Activated CD4-positive, alpha-beta T cell treated with anti-CD3 and anti-CD28 coated beads for 36 hours (primary cell): ENCODE measurements around the gene CHMP1A. TPM values are rescaled to one million over a fixed set of nuclear protein-coding genes. Genes with fewer than 3 reads are reported as not detected.
"Not testable (repeated sequence)": the region's sequence is repeated elsewhere in the genome, so short reads cannot be mapped to it uniquely, and the experiment has no call there.

Experiments used
- ATAC-seq: fragments of 200-7000 bp; cut with Tn5 transposase; one replicate; pipeline ENCODE4 v1.10.0; 2021; ENCODE audit warnings: mild to moderate bottlenecking, moderate library complexity
- CTCF ChIA-PET: fragments of 350-600 bp; sonication (Branson Sonifier 250); formaldehyde crosslinking; loops from one replicate; lab custom pipeline; 2021; ENCODE audit warnings: antibody characterized with exemption; lab: Charles Lee
- POLR2A ChIA-PET: fragments of 350-600 bp; sonication (Branson Sonifier 250); formaldehyde crosslinking; loops from one replicate; lab custom pipeline; 2021; ENCODE audit warnings: antibody characterized with exemption, inconsistent platforms; lab: Charles Lee
- DNase-seq: peaks from one replicate; pipeline ENCODE4 v3.0.0-alpha.2; 2020
- H3K27ac Mint-ChIP-seq: one replicate; pipeline ENCODE4 v1.8.0; 2021; ENCODE audit warnings: mixed read lengths
- H3K27me3 Mint-ChIP-seq: one replicate; pipeline ENCODE4 v1.8.0; 2021; ENCODE audit warnings: mixed read lengths
- H3K36me3 Mint-ChIP-seq: one replicate; pipeline ENCODE4 v1.8.0; 2021; ENCODE audit warnings: low read depth, mixed read lengths
- H3K4me1 Mint-ChIP-seq: one replicate; pipeline ENCODE4 v1.8.0; 2021; ENCODE audit warnings: mixed read lengths
- H3K4me3 Mint-ChIP-seq: one replicate; pipeline ENCODE4 v1.8.0; 2021; ENCODE audit warnings: mild to moderate bottlenecking, moderate library complexity, mixed read lengths
- H3K9me3 Mint-ChIP-seq: one replicate; pipeline ENCODE4 v1.8.0; 2021; ENCODE audit warnings: low read depth, mixed read lengths
- intact Hi-C, 2 experiments: fragments of 100-400 bp; cut with DNase I in 1 of 2; cut with micrococcal nuclease in 1 of 2; formaldehyde crosslinking; loops; one replicate each; pipeline versions ENCODE4 v1.14.2 to v1.15.1; 2022 to 2024; cut with DNase I, micrococcal nuclease
- total RNA-seq, 2 experiments: library from RNA; stranded (reverse); gene quantifications; one replicate each; pipeline ENCODE4 v1.2.3, GENCODE V29; 2021

The CHMP1A gene
- total RNA-seq, 2 experiments from 2014 or later: 37.9 to 67.3 TPM

DNA sequence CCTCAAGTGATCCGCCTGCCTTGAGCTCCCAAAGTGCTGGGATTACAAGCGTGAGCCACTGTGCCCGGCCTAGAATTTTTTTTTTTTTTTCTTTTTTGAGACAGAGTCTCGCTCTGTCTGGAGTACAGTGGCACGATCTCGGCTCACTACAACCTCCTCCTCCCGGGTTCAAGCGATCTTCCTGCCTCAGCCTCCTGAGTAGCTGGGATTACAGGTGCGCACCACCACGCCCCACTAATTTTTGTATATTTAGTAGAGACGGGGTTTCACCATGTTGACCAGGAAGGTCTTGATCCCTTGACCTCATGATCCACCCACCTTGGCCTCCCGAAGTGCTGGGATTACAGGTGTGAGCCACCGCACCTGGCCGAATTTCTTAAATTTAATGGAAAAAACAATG, 41.2 kb upstream of the CHMP1A start:
- intact Hi-C loops, H3K4me3 Mint-ChIP-seq, H3K9me3 Mint-ChIP-seq, DNase-seq, H3K36me3 Mint-ChIP-seq, H3K27ac Mint-ChIP-seq, ATAC-seq, H3K27me3 Mint-ChIP-seq: not testable (repeated sequence)
- peaks cover 13% of the 10 kb centered on the region for H3K4me1 Mint-ChIP-seq
- POLR2A ChIA-PET: interaction anchor here (0.6 kb wide), 3 partner anchors 15 to 48 kb away, joined by 3 read pairs; no protein-coding TSS in a partner anchor
- CTCF ChIA-PET: interaction anchor here (0.6 to 3.5 kb wide), 7 partner anchors 25 to 277 kb away, joined by 3 to 15 read pairs (median 4); partner anchors contain the start of gene MC1R

DNA sequence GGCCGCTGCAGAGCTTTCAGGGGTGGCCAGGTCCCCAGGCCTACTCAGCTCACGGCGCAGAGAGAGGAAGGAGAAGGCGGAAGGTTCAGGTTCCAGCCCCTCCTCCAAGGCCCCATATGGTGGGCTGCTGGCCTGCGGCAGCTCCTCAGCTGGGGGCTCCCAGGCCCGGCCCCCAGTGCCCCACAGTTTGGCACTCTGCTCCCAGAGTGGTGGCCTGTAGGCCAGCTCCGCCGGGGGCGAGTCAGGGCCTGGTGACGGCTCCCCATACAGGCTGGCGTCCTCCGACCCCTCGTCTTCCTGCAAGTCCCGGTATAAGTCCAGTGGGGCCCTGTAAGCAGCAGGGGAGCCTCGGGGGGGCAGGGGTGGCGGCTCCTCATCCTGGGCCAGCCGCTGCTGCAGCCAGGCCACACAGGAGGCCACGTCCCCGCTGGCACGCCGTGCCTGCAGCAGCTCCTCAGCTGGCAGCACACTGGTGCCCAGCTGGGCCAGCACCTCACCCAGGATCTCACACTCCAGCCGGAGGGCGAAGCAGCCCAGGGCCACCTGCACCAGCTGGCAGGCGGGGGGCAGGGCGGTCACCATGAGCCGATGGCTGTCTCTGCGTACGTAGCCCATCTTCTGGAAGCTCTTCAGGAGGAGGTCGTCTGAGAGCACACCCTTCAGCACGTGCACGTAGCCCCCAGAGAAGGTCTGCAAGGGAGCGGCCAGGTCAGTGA, 40.3 kb upstream of the CHMP1A start:
- ChIA-PET CTCF (interaction anchor here (0.6 to 1.3 kb wide), 4 partner anchors 13 to 166 kb away, joined by 3 to 5 read pairs (median 3); no protein-coding TSS in a partner anchor), POLR2A (interaction anchor here (0.6 kb wide), 1 partner anchor 367 kb away, joined by 4 read pairs; no protein-coding TSS in a partner anchor)
- ATAC-seq (no peak), DNase-seq (no peak)
- no peaks in the 10 kb centered on the region for H3K9me3 Mint-ChIP-seq
- H3K27me3 Mint-ChIP-seq: no peaks in the 10 kb centered on the region
- no peak overlapping the region for H3K4me3 Mint-ChIP-seq
- peaks cover 13% of the 10 kb centered on the region for H3K4me1 Mint-ChIP-seq
- intact Hi-C loops: no loop called here
- no peak overlapping the region for H3K27ac Mint-ChIP-seq
- peaks cover 12% of the 10 kb centered on the region for H3K36me3 Mint-ChIP-seq

DNA sequence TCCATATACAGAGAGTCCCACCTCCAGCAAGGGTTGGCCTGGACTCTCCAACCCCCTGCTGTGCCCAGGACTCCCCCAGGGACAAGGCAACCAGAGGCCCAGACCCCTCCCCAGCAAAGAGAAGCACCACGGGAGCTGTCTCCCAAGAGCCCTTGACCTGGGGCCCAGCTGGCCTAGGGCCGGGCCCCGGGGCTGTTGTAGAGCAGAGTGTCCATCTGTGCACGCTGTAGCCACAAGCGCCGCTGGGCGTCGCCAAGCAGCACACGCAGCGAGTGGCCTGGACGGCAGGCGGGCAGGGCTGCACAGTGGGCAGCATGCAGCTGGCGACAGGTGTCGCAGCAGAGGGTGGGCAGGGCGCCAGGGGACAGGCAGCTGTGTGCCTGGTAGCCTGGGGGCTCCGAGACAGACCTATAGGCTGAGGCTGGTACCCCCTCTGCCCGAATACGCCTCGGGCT, 39.7 kb upstream of the CHMP1A start:
- CTCF ChIA-PET: interaction anchor here (0.6 to 1.3 kb wide), 4 partner anchors 12 to 167 kb away, joined by 3 to 5 read pairs (median 3); no protein-coding TSS in a partner anchor
- Mint-ChIP-seq H3K27me3 (no peaks in the 10 kb centered on the region), H3K36me3 (peaks cover 12% of the 10 kb centered on the region), H3K4me3 (no peak overlapping the region), H3K4me1 (peaks cover 8% of the 10 kb centered on the region), H3K27ac (no peak overlapping the region), H3K9me3 (no peaks in the 10 kb centered on the region)
- no peak for ATAC-seq
- intact Hi-C loops: no loop called here
- peak; percentile 5 for DNase-seq
- POLR2A ChIA-PET: no interaction called here

GRCh38 chr16:89696670-89697128, 39.2 kb upstream of the CHMP1A start:
- H3K4me1 Mint-ChIP-seq: peaks cover 6% of the 10 kb centered on the region
- no peak overlapping the region for H3K27ac Mint-ChIP-seq
- H3K36me3 Mint-ChIP-seq: peaks cover 12% of the 10 kb centered on the region
- CTCF ChIA-PET: interaction anchor here (1.2 to 1.3 kb wide), 2 partner anchors 164 to 167 kb away, joined by 3 to 5 read pairs; no protein-coding TSS in a partner anchor
- no peaks in the 10 kb centered on the region for H3K9me3 Mint-ChIP-seq
- no peak for ATAC-seq
- intact Hi-C loops: no loop called here
- DNase-seq: peak; percentile 32
- H3K4me3 Mint-ChIP-seq: no peak overlapping the region
- POLR2A ChIA-PET: interaction anchor here (0.5 to 0.6 kb wide), 2 partner anchors 16 to 141 kb away, joined by 3 to 6 read pairs; no protein-coding TSS in a partner anchor
- no peaks in the 10 kb centered on the region for H3K27me3 Mint-ChIP-seq

GRCh38 chr16:89695875-89696669, 38.6 kb upstream of the CHMP1A start:
- Mint-ChIP-seq H3K4me1 (peaks cover 6% of the 10 kb centered on the region), H3K27ac (no peak overlapping the region), H3K36me3 (peaks cover 12% of the 10 kb centered on the region), H3K9me3 (no peaks in the 10 kb centered on the region), H3K4me3 (no peak overlapping the region), H3K27me3 (no peaks in the 10 kb centered on the region)
- peak; percentile 6 for DNase-seq
- intact Hi-C loops: no loop called here
- ChIA-PET POLR2A (interaction anchor here (0.5 to 0.6 kb wide), 2 partner anchors 17 to 141 kb away, joined by 3 to 6 read pairs; no protein-coding TSS in a partner anchor), CTCF (interaction anchor here (1.3 kb wide), 1 partner anchor 168 kb away, joined by 3 read pairs; no protein-coding TSS in a partner anchor)
- no peak for ATAC-seq

GRCh38 chr16:89695086-89695874, 37.8 kb upstream of the CHMP1A start:
- ChIA-PET CTCF (no interaction called here), POLR2A (no interaction called here)
- Mint-ChIP-seq H3K27ac (no peak overlapping the region), H3K4me3 (no peak overlapping the region), H3K9me3 (no peaks in the 10 kb centered on the region), H3K36me3 (peaks cover 14% of the 10 kb centered on the region), H3K4me1 (peaks cover 6% of the 10 kb centered on the region), H3K27me3 (no peaks in the 10 kb centered on the region)
- intact Hi-C loops: no loop called here
- DNase-seq: peak; percentile 4
- ATAC-seq: no peak

GRCh38 chr16:89694784-89695085, 37.2 kb upstream of the CHMP1A start:
- H3K27me3 Mint-ChIP-seq, H3K4me3 Mint-ChIP-seq, intact Hi-C loops, H3K4me1 Mint-ChIP-seq, H3K27ac Mint-ChIP-seq, ATAC-seq, CTCF ChIA-PET, POLR2A ChIA-PET, H3K9me3 Mint-ChIP-seq: not testable (repeated sequence)
- H3K36me3 Mint-ChIP-seq: peaks cover 19% of the 10 kb centered on the region
- DNase-seq: peak; percentile 4

- no peak for ATAC-seq
- DNase-seq: peak; percentile 6
- Mint-ChIP-seq H3K4me1 (peaks cover 2% of the 10 kb centered on the region), H3K27me3 (no peaks in the 10 kb centered on the region), H3K27ac (no peak overlapping the region), H3K36me3 (peaks cover 19% of the 10 kb centered on the region), H3K4me3 (no peak overlapping the region), H3K9me3 (no peaks in the 10 kb centered on the region)
- intact Hi-C loops: no loop called here
- ChIA-PET POLR2A (no interaction called here), CTCF (no interaction called here)
Observed at GRCh38 chr16:89693931-89694783, 36.6 kb upstream of the CHMP1A start.

GRCh38 chr16:89693289-89693731, 35.8 kb upstream of the CHMP1A start:
- POLR2A ChIA-PET: no interaction called here
- Mint-ChIP-seq H3K4me3 (no peak overlapping the region), H3K36me3 (peaks cover 17% of the 10 kb centered on the region), H3K27ac (no peak overlapping the region), H3K4me1 (peaks cover 4% of the 10 kb centered on the region), H3K9me3 (no peaks in the 10 kb centered on the region), H3K27me3 (no peaks in the 10 kb centered on the region)
- intact Hi-C loops: no loop called here
- peak; percentile 3 for DNase-seq
- CTCF ChIA-PET: no interaction called here
- ATAC-seq: no peak

GRCh38 chr16:89691986-89692569, 34.6 kb upstream of the CHMP1A start:
- ATAC-seq (no peak), DNase-seq (peak; percentile 2)
- Mint-ChIP-seq H3K36me3 (peaks cover 23% of the 10 kb centered on the region), H3K4me1 (peaks cover 10% of the 10 kb centered on the region), H3K9me3 (no peaks in the 10 kb centered on the region), H3K27ac (no peak overlapping the region), H3K27me3 (no peaks in the 10 kb centered on the region), H3K4me3 (no peak overlapping the region)
- POLR2A ChIA-PET: no interaction called here
- intact Hi-C loops: no loop called here
- CTCF ChIA-PET: no interaction called here
